ENCODE data around the gene HECTD4.

DNA sequence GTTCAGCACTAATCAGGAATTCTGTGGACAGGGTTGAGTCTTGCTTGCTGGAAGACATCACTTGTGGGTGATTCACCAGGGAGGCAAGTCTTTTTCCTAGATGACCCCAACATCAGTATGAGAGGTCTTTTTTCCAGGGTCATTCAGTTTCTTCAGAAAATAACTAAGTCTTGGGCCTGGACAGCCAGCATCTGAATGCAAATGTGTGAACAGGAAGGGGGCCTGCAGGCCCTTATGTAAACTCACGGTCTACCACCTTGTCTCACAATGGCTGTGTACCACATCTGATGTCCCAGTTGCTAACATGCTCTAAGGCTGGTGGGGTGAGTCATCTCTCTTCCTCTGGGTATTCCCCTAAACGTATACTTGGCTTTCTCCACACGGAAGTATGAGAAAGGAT is 79.2 kb downstream of the HECTD4 start:
- TF ChIP-seq POLR2AphosphoS5 (IDR thresholded peaks at IDR 0.05), result no peak
- TF ChIP-seq CTCF (IDR thresholded peaks at IDR 0.05), result no peak
- TF ChIP-seq POLR2A (IDR thresholded peaks at IDR 0.05), result no peak
